BLaER1 (cell line): ENCODE measurements around the gene MAML3.

Experiments
- H3K27ac ChIP-seq: shearing (Covaris generic); formaldehyde crosslinking; 2 replicates; pipeline ENCODE4 v1.8.1; 2022
- H3K27me3 ChIP-seq: shearing (Covaris generic); formaldehyde crosslinking; 2 replicates; pipeline ENCODE4 v1.8.1; 2022
- H3K36me3 ChIP-seq: shearing (Covaris generic); formaldehyde crosslinking; 2 replicates; pipeline ENCODE4 v1.8.1; 2022
- H3K4me1 ChIP-seq: shearing (Covaris generic); formaldehyde crosslinking; 2 replicates; pipeline ENCODE4 v1.8.1; 2022
- H3K4me2 ChIP-seq: shearing (Covaris generic); formaldehyde crosslinking; 2 replicates; pipeline ENCODE4 v1.8.1; 2022
- H3K4me3 ChIP-seq: shearing (Covaris generic); formaldehyde crosslinking; 2 replicates; pipeline ENCODE4 v1.8.1; 2022
- H3K9ac ChIP-seq: shearing (Covaris generic); formaldehyde crosslinking; 2 replicates; pipeline ENCODE4 v1.8.1; 2022
- H3K9me3 ChIP-seq: shearing (Covaris generic); formaldehyde crosslinking; 2 replicates; pipeline ENCODE4 v1.8.1; 2022
- H4K20me1 ChIP-seq: shearing (Covaris generic); formaldehyde crosslinking; 2 replicates; pipeline ENCODE4 v1.8.1; 2022
- Cebpa-rat ChIP-seq: shearing (Covaris generic); IDR thresholded peaks from 2 replicates; pipeline ENCODE4 v1.8.1; 2022

The MAML3 gene

DNA sequence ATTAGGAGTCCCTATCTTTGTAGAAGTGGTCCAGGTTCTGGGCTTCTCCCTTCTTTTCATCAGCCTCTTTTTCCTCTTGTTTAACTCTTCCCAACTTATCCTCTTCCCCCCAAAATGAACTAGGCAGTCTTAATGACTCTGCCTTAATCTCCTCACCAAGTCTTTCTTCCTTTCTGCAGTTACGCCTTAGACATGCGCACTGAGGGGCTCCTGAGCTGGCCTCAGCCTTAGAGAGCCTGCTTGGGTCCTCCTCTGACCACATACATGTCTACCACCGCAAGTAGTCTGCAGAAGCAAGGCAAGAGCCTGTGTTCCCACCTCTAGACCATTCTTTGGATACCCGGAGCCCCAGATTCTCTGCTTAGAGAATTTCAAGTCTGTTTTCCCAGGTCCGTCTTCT lies 288.4 kb downstream of the MAML3 start:
- Histone ChIP-seq H4K20me1 (no peaks in the 10 kb centered on the region), H3K36me3 (peaks cover under 1% of the 10 kb centered on the region; the same call in 1 of the 2 replicates), H3K4me1 (no peaks in the 10 kb centered on the region), H3K4me3 (no peak overlapping the region), H3K9me3 (no peaks in the 10 kb centered on the region), H3K4me2 (no peak overlapping the region), H3K9ac (no peak overlapping the region), H3K27me3 (no peaks in the 10 kb centered on the region), H3K27ac (no peak overlapping the region)
- TF ChIP-seq Cebpa-rat, result no peak

DNA sequence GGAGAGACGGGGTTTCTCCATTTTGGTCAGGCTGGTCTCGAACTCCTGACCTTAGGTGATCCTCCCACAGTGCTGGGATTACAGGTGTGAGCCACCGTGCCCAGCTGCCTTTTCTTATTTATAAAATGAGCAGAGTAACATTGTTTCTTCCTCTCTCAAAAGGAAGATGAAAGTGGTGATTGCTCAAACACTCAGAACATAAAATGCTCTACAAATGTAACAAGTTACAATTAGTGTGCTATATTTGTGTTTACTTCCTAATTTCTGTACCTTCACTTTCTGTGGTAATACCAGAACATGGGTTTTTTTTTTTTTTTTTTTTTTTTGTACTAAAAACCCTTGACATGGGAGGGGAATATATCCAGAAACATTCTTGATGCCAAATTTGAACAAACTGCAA lies 290.5 kb downstream of the MAML3 start:
- Histone ChIP-seq H3K4me1 (no peaks in the 10 kb centered on the region), H3K4me2 (no peak overlapping the region), H3K4me3 (no peak overlapping the region)

DNA sequence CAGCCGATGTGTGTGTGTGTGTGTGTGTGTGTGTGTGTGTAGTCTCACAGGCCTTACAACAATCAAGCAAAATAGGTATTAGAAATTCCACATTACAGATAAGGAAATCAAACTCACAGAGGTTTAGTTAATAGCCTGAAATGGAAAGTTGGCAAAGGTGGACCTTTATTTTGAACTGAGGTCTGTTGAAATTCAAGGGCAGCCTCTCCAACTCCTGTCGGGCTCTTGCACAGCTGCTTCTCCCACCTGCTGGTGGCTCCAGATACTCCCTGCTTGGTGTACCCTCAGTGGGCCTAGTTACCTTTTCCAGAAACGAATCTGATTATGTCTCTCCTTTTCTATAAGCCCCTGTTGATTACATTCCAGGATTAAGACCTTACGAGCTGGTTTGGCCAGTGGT lies 292.5 kb downstream of the MAML3 start:
- no peaks in the 10 kb centered on the region for H3K9me3 ChIP-seq
- no peaks in the 10 kb centered on the region for H4K20me1 ChIP-seq
- H3K4me1 ChIP-seq, result peaks cover 15% of the 10 kb centered on the region
- no peak overlapping the region for H3K27ac ChIP-seq
- no peak overlapping the region for H3K9ac ChIP-seq
- H3K36me3 ChIP-seq, result peaks cover 9% of the 10 kb centered on the region; the same call in 1 of the 2 replicates
- no peak overlapping the region for H3K4me3 ChIP-seq
- H3K27me3 ChIP-seq, result no peaks in the 10 kb centered on the region
- no peak for TF ChIP-seq Cebpa-rat
- H3K4me2 ChIP-seq, result no peak overlapping the region

More for the DNA sequence above, 290.5 kb downstream of the MAML3 start:
- Histone ChIP-seq H3K9ac (no peak overlapping the region), H3K27ac (no peak overlapping the region), H3K27me3 (no peaks in the 10 kb centered on the region), H4K20me1 (no peaks in the 10 kb centered on the region), H3K36me3 (peaks cover 9% of the 10 kb centered on the region; the same call in 1 of the 2 replicates), H3K9me3 (no peaks in the 10 kb centered on the region)
- no peak for TF ChIP-seq Cebpa-rat

DNA sequence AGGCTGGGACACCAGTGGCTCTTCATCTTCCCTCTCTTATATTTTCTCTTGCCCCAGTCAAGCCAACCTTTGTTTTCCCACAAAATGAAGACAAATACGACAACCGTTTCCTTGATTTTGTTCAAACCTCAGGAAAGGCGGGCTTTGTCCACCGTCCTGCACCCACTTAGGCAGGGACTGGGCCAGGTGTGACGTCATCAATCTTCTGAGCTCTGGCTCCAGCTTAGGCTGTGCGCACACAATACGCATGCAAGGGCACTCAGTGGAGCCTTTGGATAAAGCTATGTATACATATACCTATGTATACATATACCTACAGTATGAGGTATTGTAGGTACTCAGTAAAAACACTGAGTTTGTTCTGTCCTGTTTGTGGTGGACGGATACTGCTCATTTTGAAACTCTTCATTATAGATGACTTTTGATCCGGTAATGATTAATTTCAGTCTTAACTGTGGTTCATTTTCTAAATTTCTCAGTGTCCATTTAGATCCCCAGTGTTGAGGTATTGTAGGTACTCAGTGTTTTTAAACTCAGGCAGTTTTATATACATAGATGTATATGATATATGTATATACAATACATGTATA lies 293.5 kb downstream of the MAML3 start:
- Histone ChIP-seq H3K9ac (no peak overlapping the region), H3K4me1 (peaks cover 15% of the 10 kb centered on the region), H3K4me2 (no peak overlapping the region), H3K36me3 (peaks cover 13% of the 10 kb centered on the region; the same call in 1 of the 2 replicates), H3K27ac (no peak overlapping the region), H3K4me3 (no peak overlapping the region), H4K20me1 (0 out of 2 replicates have a peak, but pooled peaks cover 4% of the 10 kb centered on the region), H3K9me3 (no peaks in the 10 kb centered on the region), H3K27me3 (no peaks in the 10 kb centered on the region)
- no peak for TF ChIP-seq Cebpa-rat

DNA sequence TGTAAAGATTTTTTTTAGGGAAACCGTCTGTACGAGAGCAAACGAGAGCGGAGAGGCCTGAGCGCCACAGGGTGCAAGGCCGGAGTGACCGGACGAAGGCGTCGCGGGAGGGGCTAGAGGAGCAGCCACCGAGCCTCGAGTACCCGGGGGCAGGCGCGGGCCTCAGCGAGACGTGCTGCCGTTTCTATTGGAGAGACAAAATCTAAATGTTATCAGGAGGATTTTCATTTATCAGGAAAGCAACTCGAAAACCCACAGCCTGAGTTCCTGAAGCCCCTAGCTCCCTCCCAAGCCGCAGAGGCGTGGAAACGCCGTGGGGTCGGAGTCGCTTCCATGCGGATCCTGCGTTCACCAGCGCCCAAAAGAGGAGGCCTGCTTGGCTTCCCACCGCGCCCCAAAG lies 294.1 kb downstream of the MAML3 start:
- Histone ChIP-seq H3K36me3 (peaks cover 16% of the 10 kb centered on the region; the same call in 1 of the 2 replicates), H3K27ac (no peak overlapping the region), H4K20me1 (0 out of 2 replicates have a peak, but pooled peaks cover 4% of the 10 kb centered on the region), H3K9ac (no peak overlapping the region), H3K27me3 (no peaks in the 10 kb centered on the region), H3K9me3 (no peaks in the 10 kb centered on the region), H3K4me1 (peaks cover 15% of the 10 kb centered on the region), H3K4me2 (no peak overlapping the region), H3K4me3 (no peak overlapping the region)
- no peak for TF ChIP-seq Cebpa-rat

DNA sequence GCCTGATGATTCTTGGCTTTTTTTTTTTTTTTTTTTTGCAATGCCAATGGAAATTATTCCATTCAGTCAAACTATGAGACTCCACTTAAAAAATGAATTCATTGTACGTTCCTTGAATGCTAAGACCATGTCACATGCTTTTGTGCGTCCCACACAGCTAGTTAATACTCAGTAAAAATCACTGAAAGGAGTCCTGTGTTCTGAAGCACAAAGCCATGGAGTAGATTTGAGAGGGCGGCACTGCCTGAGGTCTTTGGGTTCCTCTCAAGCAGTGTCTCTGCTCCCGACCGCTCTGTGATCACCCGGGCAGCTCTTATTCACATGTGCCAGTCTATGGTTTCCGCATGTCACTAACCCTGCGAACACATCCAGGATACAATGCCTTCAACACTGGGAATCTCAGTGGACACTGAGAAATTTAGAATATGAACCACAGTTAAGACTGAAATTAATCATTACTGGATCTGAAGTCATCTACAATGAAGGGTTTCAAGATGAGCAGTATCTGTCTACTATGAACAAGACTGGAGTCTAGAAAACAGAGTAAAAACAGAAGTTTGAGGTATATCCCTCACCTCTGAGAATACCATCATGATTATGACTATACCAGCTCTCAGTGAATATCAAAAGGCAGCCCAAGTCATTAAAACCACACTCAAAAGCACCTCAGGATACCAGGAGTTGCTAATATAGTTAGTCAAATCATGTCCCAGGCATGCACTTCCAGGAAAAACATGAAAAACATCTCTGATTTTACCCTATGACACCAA lies 295.4 kb downstream of the MAML3 start:
- TF ChIP-seq Cebpa-rat, result no peak
- no peak overlapping the region for H3K4me3 ChIP-seq
- H4K20me1 ChIP-seq, result 0 out of 2 replicates have a peak, but pooled peaks cover 4% of the 10 kb centered on the region
- no peaks in the 10 kb centered on the region for H3K27me3 ChIP-seq
- no peaks in the 10 kb centered on the region for H3K9me3 ChIP-seq
- H3K36me3 ChIP-seq, result peaks cover 27% of the 10 kb centered on the region
- H3K9ac ChIP-seq, result no peak overlapping the region
- H3K4me2 ChIP-seq, result no peak overlapping the region
- peaks cover 15% of the 10 kb centered on the region for H3K4me1 ChIP-seq
- H3K27ac ChIP-seq, result no peak overlapping the region

DNA sequence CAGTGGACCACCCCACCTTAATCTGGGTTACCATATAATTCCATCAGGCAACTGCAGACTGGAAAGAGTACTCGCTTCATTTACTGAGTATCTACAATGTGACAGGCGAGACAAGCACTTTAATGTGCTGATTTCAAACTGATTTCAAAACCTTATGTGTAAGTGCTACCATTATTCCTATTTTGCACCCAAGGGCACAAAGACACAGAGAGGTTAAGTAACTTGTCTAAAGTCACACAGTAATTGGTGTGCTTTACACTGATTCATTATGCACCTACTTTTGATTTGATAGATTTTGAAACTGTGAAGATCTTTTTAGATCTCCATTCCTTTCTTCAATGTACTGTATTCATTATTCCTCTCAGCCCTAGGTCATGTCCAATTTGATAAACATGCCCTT lies 296.0 kb downstream of the MAML3 start:
- Histone ChIP-seq H3K4me2 (peak overlapping the region; percentile 35), H3K4me3 (no peak overlapping the region), H3K4me1 (peaks cover 15% of the 10 kb centered on the region), H3K9me3 (no peaks in the 10 kb centered on the region), H4K20me1 (0 out of 2 replicates have a peak, but pooled peaks cover 4% of the 10 kb centered on the region), H3K27me3 (no peaks in the 10 kb centered on the region), H3K9ac (no peak overlapping the region), H3K27ac (no peak overlapping the region), H3K36me3 (peaks cover 27% of the 10 kb centered on the region)
- no peak for TF ChIP-seq Cebpa-rat

DNA sequence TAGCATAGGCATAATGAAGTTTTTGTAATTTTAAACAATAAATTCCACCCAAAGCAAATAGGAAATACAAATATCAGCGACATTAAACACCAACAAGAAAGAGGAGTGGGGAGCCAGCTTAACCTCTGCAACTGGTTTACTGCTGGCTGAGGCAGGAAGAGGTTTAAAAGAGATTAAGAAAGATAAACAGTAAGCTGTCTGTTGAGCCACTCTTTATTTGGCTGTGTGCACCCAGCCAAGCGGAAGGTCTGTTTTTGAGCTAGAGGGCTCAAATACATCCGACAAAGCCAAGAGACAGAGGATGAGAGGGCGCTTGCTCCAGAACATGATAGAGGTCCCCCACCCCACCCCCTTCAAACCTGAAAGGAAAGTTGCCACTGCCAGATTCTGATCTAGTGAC lies 297.0 kb downstream of the MAML3 start:
- no peaks in the 10 kb centered on the region for H3K27me3 ChIP-seq
- peaks cover 27% of the 10 kb centered on the region for H3K36me3 ChIP-seq
- no peak for TF ChIP-seq Cebpa-rat
- peak overlapping the region; percentile 35 for H3K4me2 ChIP-seq
- H3K9me3 ChIP-seq, result no peaks in the 10 kb centered on the region
- H3K4me1 ChIP-seq, result peaks cover 15% of the 10 kb centered on the region
- no peak overlapping the region for H3K9ac ChIP-seq
- H3K4me3 ChIP-seq, result no peak overlapping the region
- H4K20me1 ChIP-seq, result 0 out of 2 replicates have a peak, but pooled peaks cover 4% of the 10 kb centered on the region
- no peak overlapping the region for H3K27ac ChIP-seq

DNA sequence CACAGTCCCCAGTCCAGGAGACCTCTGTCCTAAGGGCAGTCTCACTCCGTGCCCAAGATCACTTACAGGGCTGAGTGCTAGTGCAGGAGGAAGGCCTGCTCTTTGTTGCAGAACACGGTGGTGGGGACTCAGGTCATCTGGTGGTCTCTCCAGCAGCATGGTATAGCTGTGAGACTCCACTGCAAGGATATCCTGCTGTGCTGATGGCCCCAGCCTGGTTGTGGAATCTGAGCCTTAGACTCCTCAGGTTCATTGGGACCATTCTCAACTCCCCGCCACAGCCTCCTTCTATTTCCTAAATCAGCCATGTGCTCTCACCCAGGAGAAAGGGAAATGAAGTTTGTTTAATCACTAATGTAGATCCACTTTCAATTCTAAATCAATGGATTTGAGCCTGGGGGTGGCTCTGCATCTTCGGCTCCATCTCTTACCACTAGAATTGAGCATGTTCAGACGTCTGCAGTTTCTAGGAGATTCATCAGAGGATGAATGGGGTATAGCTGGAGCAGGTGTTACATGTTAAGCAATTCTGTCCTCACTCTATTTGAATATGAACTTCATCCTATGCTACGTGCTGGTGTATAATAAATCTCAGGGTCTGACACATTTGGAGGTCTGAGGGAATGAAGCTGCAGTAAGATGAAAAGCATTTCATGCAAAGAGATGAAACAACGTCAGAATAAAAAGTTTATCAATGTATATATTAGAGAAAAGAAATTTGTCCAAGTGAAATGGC lies 299.1 kb downstream of the MAML3 start:
- H3K9me3 ChIP-seq, result no peaks in the 10 kb centered on the region
- H3K4me2 ChIP-seq, result no peak overlapping the region
- H3K9ac ChIP-seq, result no peak overlapping the region
- H3K27ac ChIP-seq, result no peak overlapping the region
- no peak for TF ChIP-seq Cebpa-rat
- H3K4me1 ChIP-seq, result peaks cover 15% of the 10 kb centered on the region
- H3K27me3 ChIP-seq, result no peaks in the 10 kb centered on the region
- peaks cover 19% of the 10 kb centered on the region for H3K36me3 ChIP-seq
- no peak overlapping the region for H3K4me3 ChIP-seq
- 0 out of 2 replicates have a peak, but pooled peaks cover 4% of the 10 kb centered on the region for H4K20me1 ChIP-seq
